Measurements from ENCODE around the gene MBNL3. TPM values are rescaled to one million over a fixed set of nuclear protein-coding genes. Genes with fewer than 3 reads are reported as not detected.

Gene MBNL3
- total RNA-seq, 1 donor from 2014 or later = 10.4 TPM

DNA sequence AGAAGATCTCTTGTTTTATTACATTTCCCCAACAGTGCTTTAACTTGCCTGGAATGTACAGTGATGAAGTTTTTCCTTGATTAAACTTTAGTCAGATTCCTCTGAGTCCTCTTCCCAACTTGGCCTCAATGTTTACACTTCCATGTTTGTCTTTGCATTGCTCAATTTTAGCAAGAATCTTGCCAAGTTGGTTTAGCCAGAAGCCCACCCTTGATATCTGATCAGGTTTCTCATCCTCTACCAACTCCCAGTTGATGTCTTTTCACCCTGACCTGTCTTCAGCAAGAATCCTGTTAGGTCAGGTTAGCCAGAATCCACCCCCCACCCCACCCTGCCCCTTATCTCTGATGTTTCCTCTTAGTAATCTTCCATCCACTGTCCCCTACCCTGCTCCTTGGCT, 120.9 kb downstream of the MBNL3 start:
- Mint-ChIP-seq H3K4me3 (ENCODE audit: unreplicated experiment) (no peak overlapping the region), H3K27me3 (ENCODE audit: unreplicated experiment) (peaks cover 2% of the 10 kb centered on the region), H3K4me1 (ENCODE audit: unreplicated experiment) (no peaks in the 10 kb centered on the region)

DNA sequence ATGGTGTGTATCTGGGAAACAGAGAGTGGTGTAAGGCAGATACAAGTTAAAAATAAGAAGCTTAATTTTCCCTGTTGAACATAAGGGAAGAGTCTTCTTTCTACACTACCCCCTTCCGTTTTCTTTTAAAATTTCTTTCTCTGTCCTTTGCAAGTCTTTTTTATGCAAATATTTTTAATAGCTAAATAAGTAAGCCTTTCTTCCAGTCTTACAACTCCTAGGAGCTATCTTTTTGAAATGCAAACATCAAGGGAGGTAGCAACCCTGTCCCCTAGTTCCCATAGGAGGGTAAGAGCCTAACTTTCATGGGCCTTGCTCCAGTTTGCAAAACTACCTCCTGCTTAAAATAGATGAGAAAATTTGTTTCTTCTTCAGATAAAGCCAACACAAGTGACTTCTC, 121.5 kb downstream of the MBNL3 start:
- Mint-ChIP-seq H3K27me3 (ENCODE audit: unreplicated experiment) (peaks cover 3% of the 10 kb centered on the region), H3K27ac (ENCODE audit: unreplicated experiment) (no peak overlapping the region), H3K9me3 (ENCODE audit: unreplicated experiment) (no peaks in the 10 kb centered on the region), H3K4me1 (ENCODE audit: unreplicated experiment) (peaks cover 1% of the 10 kb centered on the region), H3K36me3 (ENCODE audit: low read depth, unreplicated experiment) (no peaks in the 10 kb centered on the region), H3K4me3 (ENCODE audit: unreplicated experiment) (no peak overlapping the region)
- DNase-seq (ENCODE audit: low spot score) = no peak
- TF ChIP-seq, protein P1, sequence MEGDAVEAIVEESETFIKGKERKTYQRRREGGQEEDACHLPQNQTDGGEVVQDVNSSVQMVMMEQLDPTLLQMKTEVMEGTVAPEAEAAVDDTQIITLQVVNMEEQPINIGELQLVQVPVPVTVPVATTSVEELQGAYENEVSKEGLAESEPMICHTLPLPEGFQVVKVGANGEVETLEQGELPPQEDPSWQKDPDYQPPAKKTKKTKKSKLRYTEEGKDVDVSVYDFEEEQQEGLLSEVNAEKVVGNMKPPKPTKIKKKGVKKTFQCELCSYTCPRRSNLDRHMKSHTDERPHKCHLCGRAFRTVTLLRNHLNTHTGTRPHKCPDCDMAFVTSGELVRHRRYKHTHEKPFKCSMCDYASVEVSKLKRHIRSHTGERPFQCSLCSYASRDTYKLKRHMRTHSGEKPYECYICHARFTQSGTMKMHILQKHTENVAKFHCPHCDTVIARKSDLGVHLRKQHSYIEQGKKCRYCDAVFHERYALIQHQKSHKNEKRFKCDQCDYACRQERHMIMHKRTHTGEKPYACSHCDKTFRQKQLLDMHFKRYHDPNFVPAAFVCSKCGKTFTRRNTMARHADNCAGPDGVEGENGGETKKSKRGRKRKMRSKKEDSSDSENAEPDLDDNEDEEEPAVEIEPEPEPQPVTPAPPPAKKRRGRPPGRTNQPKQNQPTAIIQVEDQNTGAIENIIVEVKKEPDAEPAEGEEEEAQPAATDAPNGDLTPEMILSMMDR (IDR thresholded peaks at IDR 0.05; ENCODE audit: unreplicated experiment) = no peak

More for the DNA sequence above, 120.9 kb downstream of the MBNL3 start:
- TF ChIP-seq, protein P1 (IDR thresholded peaks at IDR 0.05; ENCODE audit: unreplicated experiment) = no peak
- Mint-ChIP-seq H3K36me3 (ENCODE audit: low read depth, unreplicated experiment) (no peaks in the 10 kb centered on the region), H3K27ac (ENCODE audit: unreplicated experiment) (no peak overlapping the region), H3K9me3 (ENCODE audit: unreplicated experiment) (no peaks in the 10 kb centered on the region)
- DNase-seq (ENCODE audit: low spot score) = no peak

DNA sequence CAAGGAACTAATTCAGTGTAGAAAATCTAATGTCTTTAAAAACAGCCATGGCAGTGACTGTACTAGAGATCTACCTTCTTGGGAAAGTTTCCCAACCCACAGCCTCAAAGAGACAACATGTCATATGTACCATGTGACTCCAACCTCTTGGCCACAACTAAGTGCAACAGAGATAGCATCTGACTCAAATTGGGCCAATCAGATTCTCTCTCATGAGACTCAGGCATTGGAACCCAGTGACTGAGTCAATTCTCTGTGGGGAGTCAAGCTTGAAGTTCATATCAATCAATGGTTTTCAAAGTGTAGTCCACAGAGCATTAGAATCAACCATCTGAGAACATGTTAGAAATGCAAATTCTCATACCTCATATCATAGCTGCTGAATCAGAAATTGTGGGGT, 123.3 kb downstream of the MBNL3 start:
- no peak for DNase-seq (ENCODE audit: low spot score)
- TF ChIP-seq, protein P1 (IDR thresholded peaks at IDR 0.05; ENCODE audit: unreplicated experiment) = no peak
- no peak overlapping the region for H3K4me3 Mint-ChIP-seq (ENCODE audit: unreplicated experiment)
- no peaks in the 10 kb centered on the region for H3K9me3 Mint-ChIP-seq (ENCODE audit: unreplicated experiment)
- H3K4me1 Mint-ChIP-seq (ENCODE audit: unreplicated experiment) = peaks cover 3% of the 10 kb centered on the region
- H3K27ac Mint-ChIP-seq (ENCODE audit: unreplicated experiment) = no peak overlapping the region
- no peaks in the 10 kb centered on the region for H3K36me3 Mint-ChIP-seq (ENCODE audit: low read depth, unreplicated experiment)
- peaks cover 4% of the 10 kb centered on the region for H3K27me3 Mint-ChIP-seq (ENCODE audit: unreplicated experiment)

DNA sequence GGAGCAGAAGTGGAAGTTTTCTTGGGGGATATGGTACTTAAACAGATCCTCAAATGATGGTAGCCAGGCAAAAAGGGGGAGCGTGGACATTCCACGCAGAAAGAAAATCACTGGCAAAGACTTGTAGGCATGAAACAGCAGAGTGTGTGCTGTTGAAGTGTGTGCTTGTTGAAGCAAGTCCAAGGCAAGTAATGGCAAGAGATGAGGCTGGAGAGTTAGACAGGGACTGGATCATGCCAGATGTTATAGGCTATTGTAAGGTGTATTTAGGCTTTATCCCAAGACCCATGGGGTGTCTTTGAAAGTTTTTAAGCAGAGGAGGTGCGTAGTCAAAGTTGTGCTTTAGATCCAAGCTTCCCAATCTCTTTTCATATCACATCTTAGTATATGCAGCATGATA, 124.5 kb downstream of the MBNL3 start:
- no peaks in the 10 kb centered on the region for H3K36me3 Mint-ChIP-seq (ENCODE audit: low read depth, unreplicated experiment)
- TF ChIP-seq, protein P1 (IDR thresholded peaks at IDR 0.05; ENCODE audit: unreplicated experiment) = no peak
- no peak overlapping the region for H3K4me3 Mint-ChIP-seq (ENCODE audit: unreplicated experiment)
- H3K27me3 Mint-ChIP-seq (ENCODE audit: unreplicated experiment) = peaks cover 4% of the 10 kb centered on the region
- no peak overlapping the region for H3K27ac Mint-ChIP-seq (ENCODE audit: unreplicated experiment)
- DNase-seq (ENCODE audit: low spot score) = no peak
- no peaks in the 10 kb centered on the region for H3K9me3 Mint-ChIP-seq (ENCODE audit: unreplicated experiment)
- H3K4me1 Mint-ChIP-seq (ENCODE audit: unreplicated experiment) = peaks cover 3% of the 10 kb centered on the region

DNA sequence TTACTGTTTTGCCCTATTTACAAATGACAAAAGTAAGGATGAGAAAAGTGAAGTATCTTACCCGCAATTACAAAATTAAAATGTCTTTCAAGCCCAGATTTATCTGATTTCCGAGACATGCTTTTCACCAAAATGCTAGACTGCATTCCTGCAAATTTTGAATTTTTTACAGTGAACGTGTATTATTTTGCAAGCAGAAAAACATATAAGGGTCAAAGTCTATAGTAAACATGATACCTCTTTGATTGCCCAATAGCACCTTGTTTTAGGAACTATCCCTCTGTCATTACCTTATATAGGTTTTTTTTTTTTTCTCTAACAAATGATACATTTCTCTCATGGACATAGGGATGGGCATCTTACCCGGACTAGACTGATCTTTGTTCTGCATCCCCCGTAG, 135.4 kb downstream of the MBNL3 start:
- DNase-seq (ENCODE audit: low spot score) = no peak
- TF ChIP-seq, protein P1 (IDR thresholded peaks at IDR 0.05; ENCODE audit: unreplicated experiment) = no peak
- Mint-ChIP-seq H3K36me3 (ENCODE audit: low read depth, unreplicated experiment) (no peaks in the 10 kb centered on the region), H3K27ac (ENCODE audit: unreplicated experiment) (no peak overlapping the region), H3K4me1 (ENCODE audit: unreplicated experiment) (no peaks in the 10 kb centered on the region), H3K27me3 (ENCODE audit: unreplicated experiment) (no peaks in the 10 kb centered on the region), H3K4me3 (ENCODE audit: unreplicated experiment) (no peak overlapping the region), H3K9me3 (ENCODE audit: unreplicated experiment) (no peaks in the 10 kb centered on the region)
